GM21390 (cell line): ENCODE data around the gene TAOK3.
A peak's percentile ranks its signal among the peaks of the same experiment; 100 is the strongest.

Source experiments
- ATAC-seq: cut with Tn5 transposase; IDR thresholded peaks from one replicate; pipeline ENCODE4 v1.9.1; 2021; ENCODE audit not compliant: unreplicated experiment

Gene TAOK3

GRCh38 chr12:118220702-118221101, 152.0 kb downstream of the TAOK3 start:
- no peak for ATAC-seq

GRCh38 chr12:118219772-118220171, 152.9 kb downstream of the TAOK3 start:
- no peak for ATAC-seq

GRCh38 chr12:118219106-118219505, 153.6 kb downstream of the TAOK3 start:
- no peak for ATAC-seq

DNA sequence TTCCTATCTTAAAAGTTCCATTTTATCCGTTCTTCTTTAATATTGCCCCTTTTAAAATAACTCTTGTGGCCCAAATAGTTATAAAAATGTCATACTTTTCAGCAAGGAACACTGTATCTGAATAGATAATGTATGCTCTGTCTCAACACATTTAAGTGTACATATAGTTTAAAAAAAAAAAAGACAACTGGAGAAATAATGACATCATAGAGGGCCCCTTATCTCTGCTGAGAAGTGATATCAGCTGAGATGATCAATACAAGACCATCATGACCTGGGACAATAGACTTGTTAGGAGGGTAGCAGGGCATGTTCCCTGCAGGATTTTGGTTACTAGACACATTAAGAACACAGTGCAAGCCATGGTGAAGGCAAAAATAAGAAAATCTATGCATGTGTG, 159.3 kb downstream of the TAOK3 start:
- ATAC-seq, result no peak

DNA sequence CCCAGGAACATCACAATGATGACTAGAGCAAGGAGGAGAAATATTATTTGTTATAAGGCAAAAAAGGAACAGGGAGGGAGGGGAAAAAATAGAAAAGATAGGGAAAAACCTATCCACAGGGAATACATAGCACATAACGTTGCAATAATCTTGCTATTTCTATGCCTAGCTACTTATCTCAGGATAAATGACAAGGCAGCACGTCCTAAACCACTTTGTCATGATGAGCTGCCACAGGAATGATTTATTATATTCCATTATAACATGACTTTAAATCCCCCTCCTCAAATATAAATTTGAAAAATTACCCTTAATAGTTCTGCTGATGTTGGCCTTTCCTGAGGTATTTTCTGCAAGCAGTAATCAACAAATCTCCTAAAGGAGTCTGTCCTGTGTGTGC, 160.1 kb downstream of the TAOK3 start:
- no peak for ATAC-seq

DNA sequence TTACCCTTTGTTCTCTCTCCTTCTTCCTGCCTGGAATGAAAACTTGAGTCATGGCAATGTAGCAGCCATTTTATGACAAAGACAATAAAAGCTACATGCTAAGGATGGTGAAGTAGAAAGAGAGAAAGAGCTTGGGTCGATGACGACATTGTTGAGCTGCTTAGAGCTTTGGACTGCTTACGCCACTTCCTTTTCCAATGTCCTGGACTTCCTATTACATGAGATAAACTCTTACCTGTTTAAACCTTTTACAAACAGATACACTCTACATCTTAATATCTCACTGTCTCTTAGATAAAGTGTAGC, 166.6 kb downstream of the TAOK3 start:
- peak; percentile 30 for ATAC-seq

DNA sequence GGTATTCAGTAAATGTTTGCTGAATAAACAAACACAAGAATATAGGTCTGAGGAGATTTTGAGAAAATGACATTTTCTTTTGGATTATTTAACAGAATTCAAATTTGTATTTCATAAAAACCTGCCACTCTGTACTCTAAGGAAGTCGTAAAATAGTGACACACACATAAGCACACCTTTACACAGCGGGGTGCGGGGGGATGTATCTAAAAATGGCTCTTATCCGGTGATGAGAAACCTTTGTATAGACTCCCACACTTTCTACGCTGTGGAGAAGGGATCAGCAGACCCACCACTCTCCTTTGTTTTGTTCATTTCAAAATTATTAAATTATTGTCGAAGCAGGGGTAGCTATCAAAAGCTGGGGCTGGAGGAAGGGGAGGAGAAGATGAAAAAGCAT, 178.7 kb downstream of the TAOK3 start:
- ATAC-seq, result no peak

- ATAC-seq, result no peak
Observed at GRCh38 chr12:118193477-118193876, 179.2 kb downstream of the TAOK3 start.

GRCh38 chr12:118190266-118190665, 182.4 kb downstream of the TAOK3 start:
- ATAC-seq, result no peak

DNA sequence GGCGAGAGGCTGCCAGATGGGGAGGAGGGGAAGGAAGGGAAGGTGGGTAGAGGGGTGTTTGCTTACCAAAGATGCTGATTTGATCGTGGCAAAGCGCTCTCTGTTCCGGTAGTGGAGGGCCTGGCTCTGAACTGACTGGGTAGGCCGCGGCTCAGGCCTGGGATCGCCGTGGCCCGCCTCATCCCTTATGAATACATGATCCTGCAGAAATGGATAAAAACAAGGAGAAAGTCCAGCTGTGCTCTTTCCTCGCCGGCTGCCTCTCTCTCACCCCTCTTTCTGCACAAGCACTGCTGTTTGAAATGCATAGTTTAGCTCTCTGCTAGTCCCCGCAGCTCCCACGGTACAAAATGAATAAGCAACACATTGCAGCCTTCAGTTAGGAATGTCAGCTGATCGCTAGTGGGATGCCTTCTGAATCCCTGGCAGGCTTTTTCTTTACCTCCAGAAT, 182.9 kb downstream of the TAOK3 start:
- no peak for ATAC-seq

- ATAC-seq, result no peak
Observed at GRCh38 chr12:118188690-118189371, 183.9 kb downstream of the TAOK3 start.

GRCh38 chr12:118187751-118188435, 184.8 kb downstream of the TAOK3 start:
- no peak for ATAC-seq

DNA sequence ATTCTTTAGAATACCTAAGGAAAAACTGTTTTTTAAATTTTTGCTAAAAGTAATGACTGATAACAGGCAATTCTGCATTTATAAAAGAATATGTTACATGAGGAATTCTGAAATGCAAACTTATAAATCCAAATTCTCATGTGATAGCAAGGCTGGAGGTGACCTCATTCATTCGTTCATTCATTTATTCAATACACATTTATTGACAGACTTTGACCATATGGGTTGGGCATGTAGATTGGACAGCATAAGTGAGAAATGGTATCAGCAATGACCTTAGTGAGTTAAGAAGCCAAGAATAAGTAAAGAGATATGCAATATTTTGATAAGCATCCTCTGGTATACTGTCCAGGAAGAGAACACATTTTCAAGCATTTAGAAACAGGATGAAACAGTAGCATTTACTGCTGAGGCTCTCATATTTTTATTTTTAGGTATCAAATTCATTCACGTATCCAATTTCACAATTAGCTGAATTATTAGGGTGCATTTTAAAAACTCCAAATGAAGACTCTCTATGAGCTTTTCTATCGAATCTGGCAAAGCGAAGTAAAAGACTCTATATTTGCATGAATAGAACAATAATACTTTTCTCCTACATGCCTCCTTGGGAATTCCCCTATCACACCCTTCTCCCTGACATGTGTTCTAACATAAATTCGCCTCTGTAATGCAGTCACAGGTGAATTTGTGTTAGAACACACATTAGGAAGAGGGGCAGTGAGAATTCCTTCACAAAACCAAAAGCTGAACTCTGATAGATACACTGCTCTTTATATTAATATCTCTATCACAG, 186.9 kb downstream of the TAOK3 start:
- no peak for ATAC-seq

GRCh38 chr12:118183711-118184110, 189.0 kb downstream of the TAOK3 start:
- ATAC-seq, result no peak

DNA sequence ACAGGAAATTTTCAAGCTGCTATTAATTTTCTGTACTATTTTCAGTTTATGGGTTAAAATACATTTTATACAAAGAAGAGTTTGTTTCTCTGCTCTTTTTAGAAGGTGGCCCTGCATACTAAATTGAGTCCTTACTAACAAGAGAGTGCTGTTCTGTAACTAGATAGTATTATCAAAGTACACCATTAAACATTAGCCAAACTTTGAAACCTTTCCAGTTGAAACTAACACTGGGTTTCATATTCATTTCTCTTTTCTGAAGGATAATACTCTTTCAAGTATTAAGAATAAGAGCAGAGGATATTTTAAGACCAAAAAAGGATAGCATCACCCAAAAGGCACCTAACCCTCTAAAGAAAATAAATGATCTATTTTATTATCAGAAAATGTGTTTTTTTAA, 189.6 kb downstream of the TAOK3 start:
- peak; percentile 55 for ATAC-seq

DNA sequence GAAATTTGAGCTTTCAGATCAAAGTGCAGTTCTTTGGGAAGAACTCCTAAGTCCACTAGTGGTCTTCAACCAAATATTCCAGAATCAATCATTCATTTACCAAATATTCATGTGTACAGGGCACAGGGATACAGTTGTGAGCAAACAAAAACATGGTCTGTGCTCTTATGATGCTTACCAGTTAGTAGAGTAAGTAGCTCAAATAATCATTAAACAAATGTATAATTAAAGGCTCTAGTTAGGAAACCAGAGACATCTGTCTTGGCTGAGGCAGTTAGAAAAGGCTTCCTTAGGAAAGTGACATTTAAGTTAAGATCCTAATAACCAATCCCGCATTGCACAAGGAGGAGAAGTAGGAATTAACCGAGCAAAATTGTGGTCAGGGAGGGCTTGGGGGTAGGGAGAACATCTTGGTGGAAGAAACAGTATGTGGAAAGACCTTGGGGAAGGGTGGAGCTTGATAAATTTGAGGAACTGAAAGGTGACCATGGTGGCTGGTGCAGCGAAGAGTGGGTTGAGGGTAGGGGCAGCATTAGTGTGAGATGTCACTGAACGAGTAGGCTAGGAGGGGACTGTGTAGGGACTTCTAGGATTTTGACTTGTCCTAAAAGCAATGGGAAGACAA, 196.8 kb downstream of the TAOK3 start:
- ATAC-seq, result peak; percentile 93

GRCh38 chr12:118166946-118167345, 205.8 kb downstream of the TAOK3 start:
- ATAC-seq, result peak; percentile 100

GRCh38 chr12:118164798-118165486, 207.8 kb downstream of the TAOK3 start:
- ATAC-seq, result no peak

- no peak for ATAC-seq
Observed at GRCh38 chr12:118160536-118160935, 212.2 kb downstream of the TAOK3 start.

DNA sequence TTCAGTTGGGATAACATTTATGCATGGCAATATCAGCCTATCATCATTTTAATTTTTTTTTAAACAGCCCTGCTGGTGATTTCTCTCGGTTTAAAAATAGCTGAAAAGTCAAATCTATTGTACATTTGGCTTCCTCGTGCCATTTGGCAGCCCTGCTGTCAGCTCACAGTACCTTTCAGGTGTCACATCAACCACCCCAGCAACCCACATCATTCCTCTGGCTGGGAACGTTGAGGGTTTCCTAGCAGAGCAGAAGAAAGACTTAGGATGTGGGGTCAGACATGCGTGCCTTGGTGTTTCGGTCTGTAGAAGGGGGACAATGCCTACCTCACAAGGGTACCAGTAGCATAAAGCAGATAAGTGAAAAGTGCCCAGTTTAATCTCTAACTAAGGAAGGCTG, 221.0 kb downstream of the TAOK3 start:
- ATAC-seq, result no peak

GRCh38 chr12:118150625-118151024, 222.1 kb downstream of the TAOK3 start:
- no peak for ATAC-seq
